Smooth muscle cell of the brain vasculature (primary cell): Measurements from ENCODE around the gene DNAH11.

Source experiments
- DNase-seq: peaks from one replicate; pipeline ENCODE4 v3.0.0-alpha.2; 2012; ENCODE audit warnings: low read depth, low spot score

Gene DNAH11

GRCh38 chr7:21548491-21548890 is 5.7 kb downstream of the DNAH11 start:
- DNase-seq, result no peak

GRCh38 chr7:21550076-21550475 is 7.2 kb downstream of the DNAH11 start:
- DNase-seq, result no peak

- no peak for DNase-seq
Observed at GRCh38 chr7:21550821-21551531, 8.1 kb downstream of the DNAH11 start.

- DNase-seq, result no peak
Observed at GRCh38 chr7:21562385-21562784, 19.5 kb downstream of the DNAH11 start.

- no peak for DNase-seq
Observed at GRCh38 chr7:21565614-21566013, 22.8 kb downstream of the DNAH11 start.

GRCh38 chr7:21566094-21566493 is 23.3 kb downstream of the DNAH11 start:
- DNase-seq, result no peak

GRCh38 chr7:21568762-21569161 is 25.9 kb downstream of the DNAH11 start:
- no peak for DNase-seq

- no peak for DNase-seq
Observed at GRCh38 chr7:21572331-21573313, 29.8 kb downstream of the DNAH11 start.

- DNase-seq, result no peak
Observed at GRCh38 chr7:21579341-21580072, 36.7 kb downstream of the DNAH11 start.

- peak; percentile 7 for DNase-seq
Observed at GRCh38 chr7:21580073-21580521, 37.3 kb downstream of the DNAH11 start.

GRCh38 chr7:21585070-21585724 is 42.4 kb downstream of the DNAH11 start:
- no peak for DNase-seq

- DNase-seq, result no peak
Observed at GRCh38 chr7:21587139-21587784, 44.4 kb downstream of the DNAH11 start.

GRCh38 chr7:21596801-21597200 is 54.0 kb downstream of the DNAH11 start:
- no peak for DNase-seq

- no peak for DNase-seq
Observed at GRCh38 chr7:21603462-21603861, 60.6 kb downstream of the DNAH11 start.

GRCh38 chr7:21603972-21604749 is 61.3 kb downstream of the DNAH11 start:
- DNase-seq, result no peak

GRCh38 chr7:21605008-21605585 is 62.3 kb downstream of the DNAH11 start:
- DNase-seq, result no peak

- no peak for DNase-seq
Observed at GRCh38 chr7:21608465-21608864, 65.6 kb downstream of the DNAH11 start.

GRCh38 chr7:21611129-21611528 is 68.3 kb downstream of the DNAH11 start:
- DNase-seq, result no peak

GRCh38 chr7:21616091-21616490 is 73.3 kb downstream of the DNAH11 start:
- DNase-seq, result no peak
